NCI-H524 treated with DMSO at 0.1 percent for 48 hours (cell line): ENCODE results near the gene EEPD1.
"Not testable (repeated sequence)": the region's sequence is repeated elsewhere in the genome, so short reads cannot be mapped to it uniquely, and the experiment has no call there.

Experiments
- DNase-seq: peaks from one replicate; lab custom pipeline; 2025; lab: John Stamatoyannopoulos, UW

EEPD1 gene

GRCh38 chr7:36128448-36129047 is 24.5 kb upstream of the EEPD1 start:
- no peak for DNase-seq

GRCh38 chr7:36129048-36129534 is 24.0 kb upstream of the EEPD1 start:
- DNase-seq = no peak

GRCh38 chr7:36130236-36130945 is 22.7 kb upstream of the EEPD1 start:
- DNase-seq = no peak

- no peak for DNase-seq
These were observed 22.0 kb upstream of the EEPD1 start for GRCh38 chr7:36131026-36131425.

GRCh38 chr7:36131499-36131898 is 21.6 kb upstream of the EEPD1 start:
- no peak for DNase-seq

GRCh38 chr7:36132012-36132411 is 21.0 kb upstream of the EEPD1 start:
- DNase-seq = peak; percentile 8

GRCh38 chr7:36135700-36136099 is 17.4 kb upstream of the EEPD1 start:
- no peak for DNase-seq

GRCh38 chr7:36137258-36137657 is 15.8 kb upstream of the EEPD1 start:
- DNase-seq = no peak

GRCh38 chr7:36137754-36138153 is 15.3 kb upstream of the EEPD1 start:
- no peak for DNase-seq

- DNase-seq = peak; percentile 31
These were observed 14.8 kb upstream of the EEPD1 start for GRCh38 chr7:36138209-36138608.

GRCh38 chr7:36141351-36141750 is 11.7 kb upstream of the EEPD1 start:
- no peak for DNase-seq

GRCh38 chr7:36141850-36142249 is 11.2 kb upstream of the EEPD1 start:
- DNase-seq = no peak

- DNase-seq = no peak
These were observed 8.9 kb upstream of the EEPD1 start for GRCh38 chr7:36144189-36144588.

GRCh38 chr7:36145686-36146085 is 7.4 kb upstream of the EEPD1 start:
- DNase-seq = no peak

GRCh38 chr7:36147361-36147760 is 5.7 kb upstream of the EEPD1 start:
- no peak for DNase-seq

- no peak for DNase-seq
These were observed 4.5 kb upstream of the EEPD1 start for GRCh38 chr7:36148422-36149065.

- DNase-seq = not testable (repeated sequence)
These were observed 3.8 kb upstream of the EEPD1 start for GRCh38 chr7:36149240-36149639.

GRCh38 chr7:36149694-36150452 is 3.2 kb upstream of the EEPD1 start:
- no peak for DNase-seq

GRCh38 chr7:36151921-36152755 is 916 bp upstream of the EEPD1 start:
- no peak for DNase-seq

GRCh38 chr7:36153571-36154097 is 580 bp downstream of the EEPD1 start:
- DNase-seq = no peak
